Mesothelial cell of epicardium (in vitro differentiated cells): ENCODE data around the gene SNRPA. TPM values are rescaled to one million over a fixed set of nuclear protein-coding genes. Genes with fewer than 3 reads are reported as not detected.
A peak's percentile ranks its signal among the peaks of the same experiment; 100 is the strongest.

Experiments
- DNase-seq, 2 experiments: peaks; one replicate each; pipeline ENCODE4 v3.0.0; 2021; ENCODE audit warnings: low spot score in 2 of 2; ENCODE audit not compliant: unreplicated experiment in 2 of 2
- H3K27ac Mint-ChIP-seq: 2 replicates; pipeline ENCODE4 v1.8.0; 2021; ENCODE audit warnings: mixed read lengths
- H3K27me3 Mint-ChIP-seq: 2 replicates; pipeline ENCODE4 v1.8.0; 2021; ENCODE audit warnings: low read depth, mixed read lengths
- H3K36me3 Mint-ChIP-seq: 2 replicates; pipeline ENCODE4 v1.8.0; 2021; ENCODE audit warnings: mixed read lengths
- H3K4me1 Mint-ChIP-seq: 2 replicates; pipeline ENCODE4 v1.8.0; 2021; ENCODE audit warnings: mixed read lengths
- H3K4me3 Mint-ChIP-seq: 2 replicates; pipeline ENCODE4 v1.8.0; 2021; ENCODE audit warnings: mild to moderate bottlenecking, moderate library complexity, mixed read lengths
- H3K9me3 Mint-ChIP-seq: 2 replicates; pipeline ENCODE4 v1.8.0; 2021; ENCODE audit warnings: mixed read lengths
- CTCF ChIP-seq: fragments of 200-600 bp; sonication (generic); IDR thresholded peaks from one replicate; pipeline ENCODE4 v1.5.0; 2021; ENCODE audit warnings: antibody characterized with exemption; ENCODE audit not compliant: unreplicated experiment
- total RNA-seq: library from RNA; stranded (reverse); gene quantifications from 3 replicates; pipeline ENCODE4 v1.2.1, GENCODE V29; 2021

SNRPA gene
- total RNA-seq, 1 donor from 2014 or later, result 109 TPM

GRCh38 chr19:40813182-40813581, 62.2 kb downstream of the SNRPA start:
- TF ChIP-seq CTCF, result no peak
- Mint-ChIP-seq H3K9me3 (no peaks in the 10 kb centered on the region), H3K4me1 (peaks cover 46% of the 10 kb centered on the region), H3K27ac (peak overlapping the region; percentile 96), H3K4me3 (peak overlapping the region; percentile 94), H3K27me3 (peaks cover 3% of the 10 kb centered on the region), H3K36me3 (no peaks in the 10 kb centered on the region)
- DNase-seq, result no peak

Other genes with a start within 250 kb of the SNRPA start
- 60.9 to 65.3 TPM (median 61.6 TPM) in 3 replicates for gene SHKBP1, start 174.3 kb upstream of the SNRPA start, total RNA-seq
- gene LTBP4, start 149.8 kb upstream of the SNRPA start, total RNA-seq, result 341 to 364 TPM (median 344 TPM) in 3 replicates
- 35.0 to 42.5 TPM (median 39.2 TPM) in 3 replicates for gene NUMBL, start 60.6 kb upstream of the SNRPA start, total RNA-seq
- gene COQ8B, start 34.3 kb upstream of the SNRPA start, total RNA-seq, result 45.9 to 58.3 TPM (median 54.8 TPM) in 3 replicates
- gene ITPKC, start 34.1 kb upstream of the SNRPA start, total RNA-seq, result 26.2 to 28.3 TPM (median 27.0 TPM) in 3 replicates
- 14.2 to 18.4 TPM (median 15.0 TPM) in 3 replicates for gene ACTMAP, start 726 bp upstream of the SNRPA start, total RNA-seq
- gene MIA, start 24.3 kb downstream of the SNRPA start, total RNA-seq, result 1.2 to 2.7 TPM (median 1.4 TPM) in 3 replicates
- 13.2 to 15.8 TPM (median 14.5 TPM) in 3 replicates for gene RAB4B, start 27.0 kb downstream of the SNRPA start, total RNA-seq
- gene EGLN2, start 48.0 kb downstream of the SNRPA start, total RNA-seq, result 107 to 109 TPM (median 108 TPM) in 3 replicates
- gene CYP2A6, start 99.2 kb downstream of the SNRPA start, total RNA-seq, result 0.27 to 0.40 TPM (median 0.34 TPM) in 3 replicates
- gene CYP2A7, start 131.0 kb downstream of the SNRPA start, total RNA-seq, result not detected in 3 replicates
- not detected in 3 replicates for gene CYP2B6, start 240.1 kb downstream of the SNRPA start, total RNA-seq